H54 (cell line): ENCODE measurements around the gene PXDN.

Source experiments
- DNase-seq: peaks from one replicate; pipeline ENCODE4 v3.0.0; 2011; ENCODE audit warnings: low spot score, mixed read lengths; ENCODE audit not compliant: insufficient read length
- FAIRE-seq: peaks from 3 replicates; lab custom pipeline; 2011; peaks lifted over from hg19 to GRCh38; lab: Jason Lieb, UNC
- POLR2A ChIP-seq: IDR thresholded peaks from 2 replicates; pipeline ENCODE4 v1.6.1; 2011; ENCODE audit warnings: low read depth, mild to moderate bottlenecking, low read length

The PXDN gene

DNA sequence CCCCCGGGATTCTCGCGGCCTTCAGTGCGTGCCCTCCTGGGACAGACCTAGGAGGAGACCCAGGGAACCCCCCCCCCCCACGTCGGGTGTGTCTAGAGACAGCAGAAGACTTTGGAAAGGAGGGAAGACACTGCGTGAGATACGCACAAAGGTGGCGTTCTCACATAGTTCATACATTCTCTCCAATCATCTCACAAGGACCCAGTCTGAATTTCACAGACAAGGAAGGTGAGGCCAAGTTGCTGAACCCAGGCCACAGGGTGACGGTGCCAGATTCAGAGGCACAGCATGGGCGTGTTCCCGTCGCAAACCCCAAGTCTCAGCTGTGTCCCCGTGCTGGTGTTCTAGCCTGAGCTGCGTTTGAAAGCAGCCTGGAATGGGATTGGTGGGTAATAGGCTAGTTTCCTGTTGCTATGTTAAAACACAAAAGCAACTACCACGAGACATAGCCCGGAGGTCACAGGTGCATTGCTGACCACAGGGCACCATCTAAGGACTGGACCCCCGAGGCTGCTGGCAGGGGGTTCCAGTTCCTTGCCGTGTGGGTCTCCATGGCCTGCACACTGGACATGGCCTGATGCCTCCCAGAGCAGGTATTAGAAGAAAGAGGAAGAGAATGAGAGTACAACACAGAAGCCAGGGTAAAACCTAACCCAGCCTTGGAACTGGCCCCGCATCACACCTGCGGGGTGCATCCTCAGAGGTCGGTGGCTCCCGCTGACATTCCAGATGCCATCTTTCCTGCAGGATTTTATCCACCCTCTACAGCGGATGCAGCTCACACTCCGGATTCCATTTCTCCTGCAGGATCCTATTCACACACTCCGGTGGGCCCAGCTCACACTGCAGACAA, 1.1 kb upstream of the PXDN start:
- FAIRE-seq (no peak), DNase-seq (no peak)
- TF ChIP-seq POLR2A, result no peak

- FAIRE-seq (no peak), DNase-seq (no peak)
- TF ChIP-seq POLR2A, result no peak
These were observed 217 bp downstream of the PXDN start for GRCh38 chr2:1744151-1744445.

DNA sequence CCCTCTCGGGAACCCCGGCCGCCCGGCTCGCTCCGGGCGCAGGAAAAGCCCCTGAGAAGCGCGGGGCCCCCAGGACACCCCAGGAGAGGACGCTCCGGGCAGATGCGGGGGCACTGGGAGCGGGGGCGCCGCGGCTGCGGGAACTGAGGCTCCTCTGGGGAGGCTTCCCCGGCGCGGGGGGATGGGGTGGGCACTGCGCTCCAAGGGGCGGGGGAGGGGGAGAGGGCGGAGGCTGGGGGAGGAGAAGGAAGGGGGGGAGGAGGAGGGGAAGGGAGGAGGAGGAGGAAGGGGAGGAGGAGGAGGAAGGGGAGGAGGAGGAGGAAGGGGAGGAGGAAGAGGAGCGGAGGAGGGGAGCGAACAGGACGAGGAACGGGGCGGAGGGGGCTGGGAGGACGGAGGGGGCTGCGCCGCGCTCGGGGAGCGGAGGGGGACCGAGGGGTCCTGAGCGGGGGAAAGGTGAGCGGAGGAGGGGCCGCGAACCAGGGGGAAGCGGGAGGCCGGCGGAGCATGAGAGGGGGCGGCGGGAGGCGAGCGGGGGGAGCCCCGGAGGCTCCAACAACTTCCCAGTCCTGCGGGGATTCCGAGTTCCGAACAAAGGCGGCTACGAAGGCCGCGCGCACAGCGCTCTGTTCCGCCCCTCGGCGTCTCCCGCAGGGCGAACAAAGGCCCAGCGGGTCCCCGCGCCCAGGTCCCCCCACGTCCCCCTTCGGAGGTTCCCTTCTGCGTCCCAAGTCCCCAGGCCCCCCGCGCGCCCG, 742 bp downstream of the PXDN start:
- no peak for FAIRE-seq
- no peak for DNase-seq
- no peak for TF ChIP-seq POLR2A

GRCh38 chr2:1742681-1743395, 1.5 kb downstream of the PXDN start:
- DNase-seq (no peak), FAIRE-seq (no peak)
- 0 out of 2 replicates have a peak, but pooled peaks have one; percentile 18 for TF ChIP-seq POLR2A

DNA sequence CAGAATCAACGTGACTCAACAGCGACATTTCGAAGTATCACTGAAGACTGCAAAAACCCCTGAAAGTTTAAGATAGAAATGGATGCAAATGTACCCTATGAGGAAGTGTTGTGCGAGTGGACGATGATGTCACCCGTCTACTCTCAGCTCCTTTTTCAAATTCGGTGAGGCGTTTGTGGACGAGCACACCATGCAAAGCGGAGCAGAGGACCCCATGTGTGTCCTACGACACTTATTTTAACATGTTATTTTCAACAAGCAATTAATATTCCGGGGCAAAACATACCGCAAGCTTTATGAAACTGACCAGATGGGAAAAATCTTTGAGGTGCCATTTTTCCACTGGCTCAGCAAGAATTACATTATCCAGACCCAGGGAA, 2.0 kb downstream of the PXDN start:
- TF ChIP-seq POLR2A, result no peak
- DNase-seq (no peak), FAIRE-seq (no peak)

- FAIRE-seq (no peak), DNase-seq (no peak)
- no peak for TF ChIP-seq POLR2A
These were observed 2.5 kb downstream of the PXDN start for GRCh38 chr2:1741851-1742250.

- FAIRE-seq, result no peak
- no peak for DNase-seq
- no peak for TF ChIP-seq POLR2A
These were observed 3.4 kb downstream of the PXDN start for GRCh38 chr2:1740716-1741589.

GRCh38 chr2:1739961-1740715, 4.2 kb downstream of the PXDN start:
- TF ChIP-seq POLR2A, result no peak
- no peak for DNase-seq
- no peak for FAIRE-seq

- TF ChIP-seq POLR2A, result no peak
These were observed 4.9 kb downstream of the PXDN start for GRCh38 chr2:1739322-1739957.

DNA sequence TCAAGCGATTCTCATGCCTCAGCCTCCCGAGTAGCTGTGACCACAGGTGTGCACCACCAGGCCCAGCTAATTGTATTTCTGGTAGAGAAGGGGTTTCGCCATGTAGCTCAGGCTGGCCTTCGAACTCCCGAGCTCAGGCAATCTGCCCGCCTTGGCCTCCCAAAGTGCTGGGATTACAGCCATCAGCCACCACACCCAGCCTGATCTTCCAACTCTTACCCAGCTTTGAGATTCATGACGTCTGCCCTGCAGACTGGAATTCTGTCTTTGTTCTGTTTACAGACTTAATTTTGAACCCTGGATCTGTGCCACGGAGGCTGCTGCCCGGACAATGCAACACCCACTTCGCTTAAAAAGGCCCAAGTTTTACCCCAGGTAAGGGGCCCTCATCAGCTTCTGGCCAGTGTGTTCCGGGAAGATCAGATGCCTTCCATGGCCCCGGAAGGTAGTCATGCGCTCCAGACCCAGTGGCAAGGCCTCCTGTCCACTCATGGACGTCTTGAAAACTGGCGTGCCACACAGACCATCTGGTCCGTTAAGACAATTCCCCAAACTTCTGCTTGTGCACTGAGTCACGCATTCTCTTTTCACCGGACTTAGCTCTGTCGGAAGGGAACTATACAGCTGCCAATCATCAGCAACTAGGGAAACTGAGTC, 5.5 kb downstream of the PXDN start:
- DNase-seq, result no peak
- FAIRE-seq, result no peak
- no peak for TF ChIP-seq POLR2A

More at GRCh38 chr2:1739322-1739957, 4.9 kb downstream of the PXDN start:
- no peak for DNase-seq
- no peak for FAIRE-seq

GRCh38 chr2:1738163-1738562, 6.2 kb downstream of the PXDN start:
- no peak for FAIRE-seq
- TF ChIP-seq POLR2A, result no peak
- no peak for DNase-seq
